Measurements from ENCODE around the gene ZNF678.
A peak's percentile ranks its signal among the peaks of the same experiment; 100 is the strongest.

ZNF678 gene

DNA sequence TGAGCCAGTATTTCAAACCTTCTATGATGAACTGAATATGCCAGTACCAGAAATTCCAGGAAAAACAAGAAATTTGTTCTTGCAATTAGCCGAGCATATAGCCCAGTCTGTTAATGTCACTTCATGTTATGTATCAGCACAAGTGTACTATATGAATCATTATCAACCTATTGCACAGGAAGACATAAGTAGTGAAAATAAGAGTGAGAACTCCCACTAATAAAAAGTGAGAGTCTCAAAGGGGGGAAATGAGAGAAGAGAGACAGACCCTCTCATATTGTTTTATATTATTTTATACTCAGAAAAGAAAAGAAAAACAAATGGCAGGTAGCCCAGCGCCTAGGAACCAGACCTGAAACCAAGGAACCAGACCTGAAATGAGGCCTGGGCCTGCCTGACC, 155.6 kb downstream of the ZNF678 start:
- no peak for ATAC-seq
- TF ChIP-seq, protein P1, sequence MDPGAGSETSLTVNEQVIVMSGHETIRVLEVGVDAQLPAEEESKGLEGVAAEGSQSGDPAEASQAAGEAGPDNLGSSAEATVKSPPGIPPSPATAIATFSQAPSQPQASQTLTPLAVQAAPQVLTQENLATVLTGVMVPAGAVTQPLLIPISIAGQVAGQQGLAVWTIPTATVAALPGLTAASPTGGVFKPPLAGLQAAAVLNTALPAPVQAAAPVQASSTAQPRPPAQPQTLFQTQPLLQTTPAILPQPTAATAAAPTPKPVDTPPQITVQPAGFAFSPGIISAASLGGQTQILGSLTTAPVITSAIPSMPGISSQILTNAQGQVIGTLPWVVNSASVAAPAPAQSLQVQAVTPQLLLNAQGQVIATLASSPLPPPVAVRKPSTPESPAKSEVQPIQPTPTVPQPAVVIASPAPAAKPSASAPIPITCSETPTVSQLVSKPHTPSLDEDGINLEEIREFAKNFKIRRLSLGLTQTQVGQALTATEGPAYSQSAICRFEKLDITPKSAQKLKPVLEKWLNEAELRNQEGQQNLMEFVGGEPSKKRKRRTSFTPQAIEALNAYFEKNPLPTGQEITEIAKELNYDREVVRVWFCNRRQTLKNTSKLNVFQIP (CRISPR knock-in tag; IDR thresholded peaks at IDR 0.05; ENCODE audit: borderline replicate concordance, low read depth), result no peak
- no peak for TF ChIP-seq ZC3H10 (CRISPR knock-in tag; IDR thresholded peaks at IDR 0.05)
- TF ChIP-seq SNAI2 (CRISPR knock-in tag; IDR thresholded peaks at IDR 0.05), result no peak
- TF ChIP-seq ZFP30 (CRISPR knock-in tag; IDR thresholded peaks at IDR 0.05), result no peak
- no peak for TF ChIP-seq ESRRG (CRISPR knock-in tag; IDR thresholded peaks at IDR 0.05)
- no peak for TF ChIP-seq RARB (CRISPR knock-in tag; IDR thresholded peaks at IDR 0.05)
- TF ChIP-seq CREB5 (CRISPR knock-in tag; IDR thresholded peaks at IDR 0.05; ENCODE audit: low read depth), result no peak
- no peak for TF ChIP-seq ZFP3 (CRISPR knock-in tag; IDR thresholded peaks at IDR 0.05)
- TF ChIP-seq GLIS3 (CRISPR knock-in tag; IDR thresholded peaks at IDR 0.05), result no peak
- no peak for TF ChIP-seq TSHZ2 (CRISPR knock-in tag; IDR thresholded peaks at IDR 0.05)
- no peak for TF ChIP-seq TOX (CRISPR knock-in tag; IDR thresholded peaks at IDR 0.05; ENCODE audit: borderline replicate concordance)

- no peak for ATAC-seq
- TF ChIP-seq ZNF8 (CRISPR knock-in tag; IDR thresholded peaks at IDR 0.05), result no peak
- no peak for TF ChIP-seq ZFP3 (CRISPR knock-in tag; IDR thresholded peaks at IDR 0.05)
- TF ChIP-seq ESRRG (CRISPR knock-in tag; IDR thresholded peaks at IDR 0.05), result no peak
- no peak for TF ChIP-seq ARNTL (CRISPR knock-in tag; IDR thresholded peaks at IDR 0.05; ENCODE audit: borderline replicate concordance, low read depth)
- no peak for TF ChIP-seq ISL1 (CRISPR knock-in tag; IDR thresholded peaks at IDR 0.05)
- TF ChIP-seq RARB (CRISPR knock-in tag; IDR thresholded peaks at IDR 0.05), result no peak
- TF ChIP-seq ZFP30 (CRISPR knock-in tag; IDR thresholded peaks at IDR 0.05), result no peak
- TF ChIP-seq SNAI2 (CRISPR knock-in tag; IDR thresholded peaks at IDR 0.05), result no peak
- TF ChIP-seq CSDC2 (CRISPR knock-in tag; IDR thresholded peaks at IDR 0.05), result no peak
- no peak for TF ChIP-seq GLIS3 (CRISPR knock-in tag; IDR thresholded peaks at IDR 0.05)
Measured at GRCh38 chr1:227723474-227723873, 160.1 kb downstream of the ZNF678 start.

DNA sequence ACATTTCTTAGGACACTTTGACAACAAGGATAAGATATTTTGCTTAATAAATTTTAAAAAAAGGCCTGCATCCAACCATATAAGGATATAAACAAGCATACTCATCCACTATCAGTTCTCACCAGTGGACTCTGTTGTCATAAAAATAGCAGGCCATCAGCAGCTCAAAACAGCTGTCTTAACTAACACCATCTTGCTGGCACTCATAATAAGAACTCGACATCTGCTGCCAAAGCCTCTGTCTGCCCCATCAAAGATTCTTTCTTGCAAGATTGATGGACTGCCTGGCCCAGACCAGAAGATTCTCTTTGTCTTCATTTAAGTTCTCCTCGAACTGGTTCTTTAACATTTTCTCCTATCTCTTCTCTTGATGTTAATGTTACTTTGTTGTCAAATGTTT, 161.7 kb downstream of the ZNF678 start:
- TF ChIP-seq TCF4 (CRISPR knock-in tag; IDR thresholded peaks at IDR 0.05; ENCODE audit: borderline replicate concordance) (no peak), BACH2 (CRISPR knock-in tag; IDR thresholded peaks at IDR 0.05; ENCODE audit: borderline replicate concordance) (no peak), ZC3H10 (CRISPR knock-in tag; IDR thresholded peaks at IDR 0.05) (no peak), GLIS3 (CRISPR knock-in tag; IDR thresholded peaks at IDR 0.05) (no peak), ZFP3 (CRISPR knock-in tag; IDR thresholded peaks at IDR 0.05) (no peak), ISL1 (CRISPR knock-in tag; IDR thresholded peaks at IDR 0.05) (no peak), PATZ1 (CRISPR knock-in tag; IDR thresholded peaks at IDR 0.05; ENCODE audit: borderline replicate concordance) (no peak), SNAI2 (CRISPR knock-in tag; IDR thresholded peaks at IDR 0.05) (no peak)
- TF ChIP-seq, protein P1 (CRISPR knock-in tag; IDR thresholded peaks at IDR 0.05; ENCODE audit: borderline replicate concordance, low read depth), result no peak
- ATAC-seq, result no peak

DNA sequence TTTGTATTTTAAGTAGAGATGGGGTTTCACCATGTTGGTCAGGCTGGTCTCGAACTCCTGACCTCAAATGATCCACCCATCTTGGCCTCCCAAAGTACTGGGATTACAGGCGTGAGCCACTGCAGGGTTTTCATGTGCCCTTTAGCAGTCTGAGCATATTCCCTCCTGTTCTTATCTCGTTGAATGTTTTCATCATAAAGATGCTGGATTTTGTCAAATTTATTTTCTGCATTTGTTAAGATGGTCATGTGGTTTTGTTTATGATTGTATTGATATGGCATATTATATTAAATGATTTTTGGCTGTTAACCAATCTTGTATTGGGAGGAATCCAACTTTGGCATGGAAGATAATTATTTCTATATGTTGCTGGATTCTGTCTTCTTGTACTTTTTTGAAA, 163.0 kb downstream of the ZNF678 start:
- no peak for ATAC-seq
- no peak for TF ChIP-seq CREB5 (CRISPR knock-in tag; IDR thresholded peaks at IDR 0.05; ENCODE audit: low read depth)
- no peak for TF ChIP-seq ZNF8 (CRISPR knock-in tag; IDR thresholded peaks at IDR 0.05)
- peak; percentile 85 for TF ChIP-seq TCF4 (CRISPR knock-in tag; IDR thresholded peaks at IDR 0.05; ENCODE audit: borderline replicate concordance)
- TF ChIP-seq ARNTL (CRISPR knock-in tag; IDR thresholded peaks at IDR 0.05; ENCODE audit: borderline replicate concordance, low read depth), result no peak
- TF ChIP-seq PATZ1 (CRISPR knock-in tag; IDR thresholded peaks at IDR 0.05; ENCODE audit: borderline replicate concordance), result no peak
- TF ChIP-seq TSHZ2 (CRISPR knock-in tag; IDR thresholded peaks at IDR 0.05), result no peak
